ENCODE measurements around the gene SLC6A17.

- TF ChIP-seq EZH2phosphoT487 (IDR thresholded peaks at IDR 0.05; ENCODE audit: low read depth) (no peak), CTCF (IDR thresholded peaks at IDR 0.05; ENCODE audit: low read depth, low read length) (no peak)
These were observed 33.4 kb downstream of the SLC6A17 start for GRCh38 chr1:110183642-110184167.
